ENCODE data around the gene INCENP.

The INCENP gene

GRCh38 chr11:62124186-62125113 lies 639 bp downstream of the INCENP start:
- DNase-seq = peak; percentile 40
- peak overlapping the region; percentile 86 to 97 for H3K4me3 ChIP-seq (ENCODE audit: low read depth in 1 of 2, low read length in 2 of 2)
- H3K27ac ChIP-seq (ENCODE audit: low read length) = peak overlapping the region; percentile 94
- no peaks in the 10 kb centered on the region for H3K27me3 ChIP-seq (ENCODE audit: insufficient read depth, low read length, poor library complexity)
- H3K9ac ChIP-seq (ENCODE audit: low read depth, low read length) = peak overlapping the region; percentile 98
- peaks cover 48% of the 10 kb centered on the region for H3K36me3 ChIP-seq (ENCODE audit: insufficient read depth, low read length)
- H3K9me3 ChIP-seq (ENCODE audit: insufficient read depth, low read length, severe bottlenecking) = no peaks in the 10 kb centered on the region
- TF ChIP-seq CTCF (IDR thresholded peaks at IDR 0.05; ENCODE audit: borderline replicate concordance, extremely low read depth, low read length, poor library complexity, severe bottlenecking) (no peak), EZH2 (IDR thresholded peaks at IDR 0.05; ENCODE audit: borderline replicate concordance, low read depth, low read length, severe bottlenecking) (no peak)
- peak overlapping the region; percentile 86 for H2AFZ ChIP-seq (ENCODE audit: low read depth, low read length)
- H3K79me2 ChIP-seq (ENCODE audit: insufficient read depth, low read length) = peaks cover 57% of the 10 kb centered on the region
- peaks cover 45% of the 10 kb centered on the region for H3K4me1 ChIP-seq (ENCODE audit: insufficient read depth, low read length)
- H4K20me1 ChIP-seq (ENCODE audit: insufficient read depth, low read length) = peaks cover 48% of the 10 kb centered on the region
- ATAC-seq (ENCODE audit: insufficient read depth, low read depth) = peak; percentile 21
- peak overlapping the region; percentile 78 for H3K4me2 ChIP-seq (ENCODE audit: insufficient read depth, low read length)

GRCh38 chr11:62125316-62125715 lies 1.5 kb downstream of the INCENP start:
- no peak for DNase-seq
- peaks cover 57% of the 10 kb centered on the region for H3K36me3 ChIP-seq (ENCODE audit: insufficient read depth, low read length)
- peak overlapping the region; percentile 98 for H3K9ac ChIP-seq (ENCODE audit: low read depth, low read length)
- TF ChIP-seq EZH2 (IDR thresholded peaks at IDR 0.05; ENCODE audit: borderline replicate concordance, low read depth, low read length, severe bottlenecking) (no peak), CTCF (IDR thresholded peaks at IDR 0.05; ENCODE audit: borderline replicate concordance, extremely low read depth, low read length, poor library complexity, severe bottlenecking) (no peak)
- H4K20me1 ChIP-seq (ENCODE audit: insufficient read depth, low read length) = peaks cover 57% of the 10 kb centered on the region
- peaks cover 66% of the 10 kb centered on the region for H3K79me2 ChIP-seq (ENCODE audit: insufficient read depth, low read length)
- H3K9me3 ChIP-seq (ENCODE audit: insufficient read depth, low read length, severe bottlenecking) = no peaks in the 10 kb centered on the region
- peaks cover 54% of the 10 kb centered on the region for H3K4me1 ChIP-seq (ENCODE audit: insufficient read depth, low read length)
- no peaks in the 10 kb centered on the region for H3K27me3 ChIP-seq (ENCODE audit: insufficient read depth, low read length, poor library complexity)
- H3K27ac ChIP-seq (ENCODE audit: low read length) = peak overlapping the region; percentile 94
- ATAC-seq (ENCODE audit: insufficient read depth, low read depth) = no peak
- peak overlapping the region; percentile 86 to 97; a peak in 3 of 4 replicates for H3K4me3 ChIP-seq (ENCODE audit: low read depth in 1 of 2, low read length in 2 of 2)
- peak overlapping the region; percentile 78 for H3K4me2 ChIP-seq (ENCODE audit: insufficient read depth, low read length)
- H2AFZ ChIP-seq (ENCODE audit: low read depth, low read length) = no peak overlapping the region

- Histone ChIP-seq H3K27ac (ENCODE audit: low read length) (peak overlapping the region; percentile 94), H4K20me1 (ENCODE audit: insufficient read depth, low read length) (peaks cover 62% of the 10 kb centered on the region), H3K27me3 (ENCODE audit: insufficient read depth, low read length, poor library complexity) (no peaks in the 10 kb centered on the region), H3K79me2 (ENCODE audit: insufficient read depth, low read length) (peaks cover 71% of the 10 kb centered on the region), H3K4me3 (ENCODE audit: low read depth in 1 of 2, low read length in 2 of 2) (peak overlapping the region; percentile 86 to 97; a peak in 3 of 4 replicates), H3K9me3 (ENCODE audit: insufficient read depth, low read length, severe bottlenecking) (no peaks in the 10 kb centered on the region), H3K4me1 (ENCODE audit: insufficient read depth, low read length) (peaks cover 57% of the 10 kb centered on the region), H3K4me2 (ENCODE audit: insufficient read depth, low read length) (peak overlapping the region; percentile 78), H2AFZ (ENCODE audit: low read depth, low read length) (no peak overlapping the region), H3K36me3 (ENCODE audit: insufficient read depth, low read length) (peaks cover 62% of the 10 kb centered on the region), H3K9ac (ENCODE audit: low read depth, low read length) (peak overlapping the region; percentile 98)
- no peak for DNase-seq
- ATAC-seq (ENCODE audit: insufficient read depth, low read depth) = no peak
- TF ChIP-seq EZH2 (IDR thresholded peaks at IDR 0.05; ENCODE audit: borderline replicate concordance, low read depth, low read length, severe bottlenecking) (no peak), CTCF (IDR thresholded peaks at IDR 0.05; ENCODE audit: borderline replicate concordance, extremely low read depth, low read length, poor library complexity, severe bottlenecking) (no peak)
Measured at GRCh38 chr11:62125881-62126280, 2.1 kb downstream of the INCENP start.
